HUDEP-2 (cell line): ENCODE data around the gene SLK.
A peak's percentile ranks its signal among the peaks of the same experiment; 100 is the strongest.

Experiments
- DNase-seq, 76 experiments: peaks; one replicate each; lab custom pipeline; 2025; ENCODE audit not compliant: unreplicated experiment in 76 of 76; lab: John Stamatoyannopoulos, UW

The SLK gene

GRCh38 chr10:103939522-103939921 is 27.4 kb upstream of the SLK start:
- DNase-seq: no peak

GRCh38 chr10:103941801-103942200 is 25.1 kb upstream of the SLK start:
- DNase-seq: no peak

- DNase-seq: no peak
These were observed 24.1 kb upstream of the SLK start for GRCh38 chr10:103942866-103943265.

- DNase-seq: no peak
These were observed 19.0 kb upstream of the SLK start for GRCh38 chr10:103947799-103948516.

DNA sequence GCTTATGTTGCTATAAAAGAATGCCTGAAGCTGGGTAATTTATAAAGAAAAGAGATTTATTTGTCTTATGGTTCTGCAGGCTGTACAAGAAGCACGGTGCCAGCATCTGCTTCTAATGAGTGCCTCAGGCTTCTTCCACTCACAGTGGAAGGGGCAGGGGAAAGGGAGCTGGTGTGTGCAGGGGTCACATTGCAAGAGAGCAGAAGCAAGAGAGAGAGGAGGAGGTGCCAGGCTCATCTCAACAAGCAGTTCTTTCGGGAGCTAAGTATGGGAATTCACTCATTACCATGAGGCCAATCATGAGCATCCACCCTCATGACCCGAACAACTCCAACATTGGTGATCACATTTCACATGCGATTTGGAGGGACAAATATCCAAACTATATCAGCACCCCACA is 17.2 kb upstream of the SLK start:
- no peak for DNase-seq

DNA sequence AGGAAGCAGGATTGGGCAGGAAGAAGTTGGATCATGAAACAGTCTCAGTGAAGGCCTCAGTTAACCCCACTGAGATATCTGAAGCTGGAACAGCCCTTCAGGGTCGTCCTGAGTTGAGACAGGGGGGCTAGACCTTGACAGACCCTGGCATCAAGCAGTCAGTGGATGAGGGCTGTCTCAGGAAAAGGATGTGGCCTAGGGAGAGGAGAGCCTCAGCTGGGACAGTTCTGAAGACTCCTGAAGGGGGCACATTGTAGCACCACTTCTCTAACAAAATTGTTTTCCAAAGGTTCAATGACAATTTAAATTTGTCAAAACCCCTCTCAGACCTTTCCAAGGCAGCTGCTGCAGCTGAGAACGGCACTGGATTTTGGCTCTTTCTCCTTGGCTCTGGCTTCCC is 15.8 kb upstream of the SLK start:
- no peak for DNase-seq

- DNase-seq: no peak
These were observed 15.0 kb upstream of the SLK start for GRCh38 chr10:103951942-103952341.

DNA sequence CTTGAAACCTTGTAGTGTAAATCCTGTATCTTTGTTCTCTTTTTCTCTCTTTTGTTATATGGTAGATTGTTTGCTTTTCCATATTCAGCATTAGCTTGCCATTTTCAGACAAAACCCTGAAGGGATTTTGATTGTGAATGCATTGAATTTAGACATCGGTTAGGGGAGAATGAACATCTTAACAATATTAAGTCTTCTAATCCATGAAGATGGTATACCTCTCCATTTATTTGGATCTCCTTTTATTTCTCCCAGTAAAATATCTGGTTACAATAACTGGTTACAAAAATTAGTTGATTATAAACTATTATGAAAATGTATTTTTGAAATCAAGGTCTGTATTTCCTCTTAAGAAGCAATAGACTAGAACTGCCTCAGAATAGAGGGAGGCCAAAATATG is 12.4 kb upstream of the SLK start:
- no peak for DNase-seq

DNA sequence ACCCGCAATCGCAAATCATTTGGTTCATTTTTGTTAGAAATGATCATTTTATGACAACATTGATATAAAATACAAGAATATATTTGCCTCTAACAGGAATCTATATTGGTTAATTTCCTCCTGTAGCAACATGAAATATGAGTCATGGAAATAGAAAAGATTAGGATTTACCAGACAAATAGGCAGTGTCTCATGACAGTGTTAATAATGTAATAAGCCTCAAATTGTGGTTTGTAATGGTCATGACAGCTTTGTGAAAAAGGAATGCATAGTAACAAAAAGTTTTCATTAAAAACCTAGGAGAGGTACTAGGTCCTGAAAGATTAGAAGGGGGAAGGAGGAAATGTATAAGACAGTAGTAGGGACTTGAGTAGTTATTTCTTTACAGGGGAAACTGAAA is 7.9 kb upstream of the SLK start:
- no peak for DNase-seq

DNA sequence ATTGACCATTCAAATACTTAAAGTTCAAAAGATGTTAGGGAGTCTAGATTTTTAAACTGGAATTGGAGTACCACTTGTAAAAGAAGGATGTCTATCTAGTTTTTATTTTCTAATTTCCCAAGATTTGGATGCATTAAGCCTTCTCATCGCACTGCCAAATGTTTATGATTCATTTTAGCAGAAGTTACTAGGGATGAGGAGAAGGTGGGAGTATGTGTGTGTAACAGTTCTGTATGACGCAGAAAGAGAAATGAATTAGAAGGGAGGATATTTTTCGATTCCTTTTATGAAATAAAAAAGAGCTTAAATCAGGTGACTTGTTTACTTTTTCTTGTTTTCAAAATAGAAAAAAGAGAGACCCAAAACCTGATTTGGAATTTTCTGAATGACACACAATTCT is 6.8 kb upstream of the SLK start:
- DNase-seq: no peak

DNA sequence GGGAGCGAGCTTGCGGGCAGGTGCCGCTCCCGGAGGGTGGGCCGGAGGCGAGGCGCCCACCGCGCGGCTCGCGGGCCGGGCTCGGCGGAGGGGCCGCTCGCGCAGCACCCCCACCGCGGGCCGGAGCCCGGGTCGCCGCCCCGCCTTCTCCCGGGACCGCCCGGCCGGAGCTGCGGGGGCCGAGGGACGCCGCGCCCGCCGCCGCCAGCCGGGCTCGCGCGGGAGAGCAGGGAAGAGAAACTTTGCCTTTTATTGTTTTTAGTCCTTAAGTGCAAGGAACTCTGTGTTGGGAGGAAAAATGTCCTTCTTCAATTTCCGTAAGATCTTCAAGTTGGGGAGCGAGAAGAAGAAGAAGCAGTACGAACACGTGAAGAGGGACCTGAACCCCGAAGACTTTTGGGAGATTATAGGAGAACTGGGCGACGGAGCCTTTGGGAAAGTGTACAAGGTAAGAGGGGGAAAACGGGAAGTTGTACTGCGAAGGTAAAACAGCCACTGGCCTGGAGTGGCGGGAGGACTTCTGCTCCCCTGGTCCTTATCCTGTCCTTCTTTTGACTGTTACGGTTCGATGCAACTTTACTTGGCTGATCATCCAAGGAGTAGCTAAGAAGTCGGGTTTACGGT is 620 bp downstream of the SLK start:
- DNase-seq: peak in 23 of 76 experiments; percentile 2 to 65 (median 29)

DNA sequence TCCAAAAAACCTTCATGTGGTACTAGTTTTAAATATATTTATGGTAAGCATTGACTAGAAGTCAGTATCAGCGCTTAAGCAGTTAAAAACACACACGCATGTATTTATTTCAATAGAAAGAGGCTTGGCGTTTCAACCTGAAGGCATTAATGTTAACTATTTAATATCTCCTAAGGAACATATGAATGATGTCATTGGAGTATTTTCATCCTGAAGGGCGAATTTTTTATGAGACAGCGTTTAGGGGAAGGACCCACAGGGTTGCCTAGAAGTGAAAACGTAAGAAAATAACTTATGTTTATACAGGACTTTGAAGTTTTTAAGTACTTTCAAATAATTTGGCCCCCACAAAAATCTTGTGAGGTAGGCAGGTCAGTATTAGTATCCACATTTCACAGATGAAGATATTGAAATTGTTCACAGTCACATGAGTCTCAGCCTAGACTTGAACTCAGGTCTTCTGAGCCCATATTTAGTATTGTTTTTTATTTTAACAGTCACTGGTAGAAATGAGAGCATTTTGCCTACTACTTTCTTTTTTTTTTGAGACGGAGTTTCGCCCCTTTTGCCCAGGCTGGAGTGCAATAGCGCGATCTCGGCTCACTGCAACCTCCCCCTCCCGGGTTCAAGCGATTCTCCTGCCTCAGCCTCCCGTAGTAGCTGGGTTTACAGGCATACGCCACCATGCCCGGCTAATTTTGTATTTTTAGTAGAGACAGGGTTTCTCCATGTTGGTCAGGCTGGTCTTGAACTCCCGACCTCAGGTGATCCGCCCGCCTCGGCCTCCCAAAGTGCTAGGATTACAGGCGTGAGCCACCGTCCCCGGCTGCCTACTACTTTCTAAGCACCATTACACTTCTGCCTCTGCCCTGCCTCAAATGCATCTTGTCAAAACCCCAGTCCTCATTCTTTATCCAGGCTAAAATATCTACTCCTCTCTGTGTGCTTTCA is 1.8 kb downstream of the SLK start:
- DNase-seq: peak in 1 of 76 experiments; percentile 2

DNA sequence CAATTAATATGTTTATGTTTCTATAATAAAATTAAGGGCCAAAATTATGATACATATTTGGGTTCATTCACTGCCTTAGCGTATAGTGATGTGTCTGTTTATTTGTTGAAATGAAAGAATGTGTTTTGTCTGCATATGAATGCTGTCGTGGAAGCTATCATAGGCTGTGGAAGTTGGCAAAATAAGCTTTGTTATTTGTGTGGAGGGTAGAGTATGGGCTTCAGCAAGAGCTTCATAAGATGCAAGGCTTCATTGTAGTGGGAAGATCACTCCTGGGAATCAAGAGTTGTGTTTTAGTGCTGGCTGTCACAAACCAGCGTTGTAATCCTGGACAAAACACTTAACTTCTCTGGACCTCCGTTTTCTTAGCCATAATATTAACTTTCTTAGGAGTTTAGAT is 2.5 kb downstream of the SLK start:
- DNase-seq: no peak

- peak in 1 of 76 experiments; percentile 9 for DNase-seq
These were observed 3.1 kb downstream of the SLK start for GRCh38 chr10:103969857-103970627.

DNA sequence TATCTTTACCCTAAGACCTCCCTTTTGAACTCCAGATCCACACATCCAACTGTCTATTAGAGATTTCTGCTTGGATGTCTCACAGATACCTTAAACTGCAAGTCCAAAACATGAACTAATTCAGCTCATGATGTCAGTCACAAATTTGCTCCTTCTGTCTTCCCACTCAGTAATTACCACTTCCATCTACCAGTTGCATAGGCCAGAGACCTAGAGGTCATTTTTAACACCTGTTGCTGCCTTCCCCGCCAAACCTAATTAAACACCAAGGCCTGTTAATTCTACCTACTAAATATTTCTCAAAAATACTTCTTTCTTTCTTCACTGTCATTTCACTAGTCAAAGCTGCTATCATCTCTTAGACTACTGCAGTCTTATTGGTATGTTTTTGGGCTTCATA is 8.2 kb downstream of the SLK start:
- DNase-seq: no peak

GRCh38 chr10:103977204-103977603 is 10.3 kb downstream of the SLK start:
- no peak for DNase-seq

- DNase-seq: no peak
These were observed 12.6 kb downstream of the SLK start for GRCh38 chr10:103979530-103979929.

DNA sequence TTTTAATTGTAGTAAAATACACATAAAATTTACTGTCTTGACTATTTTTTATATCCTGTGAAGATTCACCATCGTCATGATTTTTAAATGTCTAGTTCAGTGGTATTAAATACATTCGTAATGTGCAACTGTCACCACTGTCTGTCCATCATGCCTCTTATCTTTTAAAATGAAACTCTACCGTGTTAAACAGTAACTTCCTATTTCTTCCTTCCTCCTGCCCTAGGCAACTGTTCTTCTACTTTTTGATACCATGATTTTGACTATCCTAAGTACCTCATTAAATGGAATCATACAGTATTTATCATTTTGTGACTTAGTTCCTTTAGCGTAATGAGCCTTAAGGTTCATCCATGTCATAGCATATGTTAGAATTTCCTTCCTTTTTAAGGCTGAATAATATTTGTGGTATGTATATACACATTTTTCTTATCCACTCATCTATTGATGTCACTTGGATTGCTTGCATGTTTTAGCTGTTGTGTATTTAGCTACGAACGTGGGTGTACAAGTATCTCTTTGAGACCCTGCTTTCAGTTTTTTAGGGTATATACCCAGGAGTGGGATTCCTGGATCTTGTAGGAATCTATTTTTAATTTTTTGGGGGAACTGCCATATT is 13.5 kb downstream of the SLK start:
- DNase-seq: no peak

DNA sequence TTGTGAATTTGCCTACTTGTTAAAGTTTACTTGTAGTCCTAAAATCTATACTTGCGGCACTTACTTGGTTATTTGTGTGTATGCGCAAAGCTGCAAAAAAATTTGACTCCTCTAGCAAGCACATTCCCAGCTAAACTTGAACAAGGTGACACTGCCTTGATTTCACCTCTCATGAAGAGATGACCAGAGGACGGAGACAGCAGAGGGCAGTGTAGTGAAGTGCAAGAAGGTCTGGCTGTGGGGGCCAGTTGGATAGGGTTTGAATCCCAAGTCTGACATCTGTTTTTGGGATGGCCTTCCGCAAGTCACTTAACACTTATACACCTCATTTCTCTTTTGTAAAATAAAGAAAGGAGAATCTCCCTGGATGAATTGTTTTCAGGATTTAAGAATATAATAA is 15.7 kb downstream of the SLK start:
- no peak for DNase-seq

- DNase-seq: no peak
These were observed 16.5 kb downstream of the SLK start for GRCh38 chr10:103983367-103983911.
